T-helper 2 cell treated with Interferon-gamma antibody and Interleukin-4, amounts not matched to agents 5 μg/mL and 100 μg/mL, for 36 hours (primary cell): ENCODE results near the gene JAZF1.

Source experiments
- DNase-seq: peaks from one replicate; pipeline ENCODE4 v3.0.0; 2021; ENCODE audit warnings: low spot score
- H3K27ac Mint-ChIP-seq: one replicate; pipeline ENCODE4 v1.8.0; 2021; ENCODE audit warnings: mild to moderate bottlenecking, mixed read lengths
- H3K27me3 Mint-ChIP-seq: one replicate; pipeline ENCODE4 v1.8.0; 2021; ENCODE audit warnings: low read depth, mixed read lengths
- H3K36me3 Mint-ChIP-seq: one replicate; pipeline ENCODE4 v1.8.0; 2021; ENCODE audit warnings: low read depth, mixed read lengths
- H3K4me1 Mint-ChIP-seq: one replicate; pipeline ENCODE4 v1.8.0; 2021; ENCODE audit warnings: low read depth, mixed read lengths
- H3K4me3 Mint-ChIP-seq: one replicate; pipeline ENCODE4 v1.8.0; 2022; ENCODE audit warnings: mild to moderate bottlenecking, moderate library complexity, mixed read lengths
- H3K9me3 Mint-ChIP-seq: one replicate; pipeline ENCODE4 v1.8.0; 2021; ENCODE audit warnings: mixed read lengths

The JAZF1 gene

GRCh38 chr7:27955596-27955995, 225.0 kb downstream of the JAZF1 start:
- peaks cover 3% of the 10 kb centered on the region for H3K4me1 Mint-ChIP-seq
- no peak overlapping the region for H3K27ac Mint-ChIP-seq
- no peak overlapping the region for H3K4me3 Mint-ChIP-seq
- no peaks in the 10 kb centered on the region for H3K9me3 Mint-ChIP-seq
- H3K36me3 Mint-ChIP-seq, result no peaks in the 10 kb centered on the region
- peaks cover 15% of the 10 kb centered on the region for H3K27me3 Mint-ChIP-seq
- no peak for DNase-seq

GRCh38 chr7:27955011-27955410, 225.6 kb downstream of the JAZF1 start:
- peaks cover 3% of the 10 kb centered on the region for H3K4me1 Mint-ChIP-seq
- H3K4me3 Mint-ChIP-seq, result no peak overlapping the region
- H3K9me3 Mint-ChIP-seq, result no peaks in the 10 kb centered on the region
- DNase-seq, result no peak
- no peaks in the 10 kb centered on the region for H3K36me3 Mint-ChIP-seq
- H3K27me3 Mint-ChIP-seq, result peaks cover 9% of the 10 kb centered on the region
- H3K27ac Mint-ChIP-seq, result no peak overlapping the region

- peaks cover 3% of the 10 kb centered on the region for H3K4me1 Mint-ChIP-seq
- H3K27ac Mint-ChIP-seq, result no peak overlapping the region
- H3K36me3 Mint-ChIP-seq, result no peaks in the 10 kb centered on the region
- peaks cover 13% of the 10 kb centered on the region for H3K27me3 Mint-ChIP-seq
- no peak for DNase-seq
- no peak overlapping the region for H3K4me3 Mint-ChIP-seq
- H3K9me3 Mint-ChIP-seq, result no peaks in the 10 kb centered on the region
Observed at GRCh38 chr7:27953777-27954176, 226.8 kb downstream of the JAZF1 start.

GRCh38 chr7:27953361-27953760, 227.2 kb downstream of the JAZF1 start:
- H3K9me3 Mint-ChIP-seq, result no peaks in the 10 kb centered on the region
- no peak overlapping the region for H3K4me3 Mint-ChIP-seq
- H3K27me3 Mint-ChIP-seq, result peaks cover 10% of the 10 kb centered on the region
- no peaks in the 10 kb centered on the region for H3K36me3 Mint-ChIP-seq
- H3K27ac Mint-ChIP-seq, result no peak overlapping the region
- no peak for DNase-seq
- peaks cover 3% of the 10 kb centered on the region for H3K4me1 Mint-ChIP-seq

- no peaks in the 10 kb centered on the region for H3K9me3 Mint-ChIP-seq
- H3K27me3 Mint-ChIP-seq, result peaks cover 11% of the 10 kb centered on the region
- H3K27ac Mint-ChIP-seq, result no peak overlapping the region
Observed at GRCh38 chr7:27952456-27953285, 227.9 kb downstream of the JAZF1 start.

GRCh38 chr7:27950123-27950522, 230.5 kb downstream of the JAZF1 start:
- Mint-ChIP-seq H3K36me3 (no peaks in the 10 kb centered on the region), H3K4me3 (no peak overlapping the region), H3K9me3 (no peaks in the 10 kb centered on the region), H3K27ac (no peak overlapping the region), H3K27me3 (peaks cover 12% of the 10 kb centered on the region), H3K4me1 (peaks cover 3% of the 10 kb centered on the region)
- DNase-seq, result no peak

More at GRCh38 chr7:27952456-27953285, 227.9 kb downstream of the JAZF1 start:
- H3K4me1 Mint-ChIP-seq, result peaks cover 3% of the 10 kb centered on the region
- H3K36me3 Mint-ChIP-seq, result no peaks in the 10 kb centered on the region
- no peak overlapping the region for H3K4me3 Mint-ChIP-seq
- DNase-seq, result no peak

GRCh38 chr7:27948861-27949260, 231.7 kb downstream of the JAZF1 start:
- Mint-ChIP-seq H3K9me3 (no peaks in the 10 kb centered on the region), H3K27me3 (peaks cover 15% of the 10 kb centered on the region), H3K4me3 (no peak overlapping the region), H3K36me3 (no peaks in the 10 kb centered on the region), H3K4me1 (peaks cover 3% of the 10 kb centered on the region), H3K27ac (no peak overlapping the region)
- DNase-seq, result no peak

- no peak for DNase-seq
- no peak overlapping the region for H3K4me3 Mint-ChIP-seq
Observed at GRCh38 chr7:27947586-27948278, 232.9 kb downstream of the JAZF1 start.

GRCh38 chr7:27946351-27946750, 234.2 kb downstream of the JAZF1 start:
- Mint-ChIP-seq H3K4me3 (no peak overlapping the region), H3K9me3 (no peaks in the 10 kb centered on the region), H3K27ac (no peak overlapping the region), H3K4me1 (no peaks in the 10 kb centered on the region), H3K27me3 (peaks cover 16% of the 10 kb centered on the region), H3K36me3 (no peaks in the 10 kb centered on the region)
- DNase-seq, result no peak

More at GRCh38 chr7:27947586-27948278, 232.9 kb downstream of the JAZF1 start:
- no peaks in the 10 kb centered on the region for H3K9me3 Mint-ChIP-seq
- H3K4me1 Mint-ChIP-seq, result no peaks in the 10 kb centered on the region
- H3K27me3 Mint-ChIP-seq, result peaks cover 16% of the 10 kb centered on the region
- no peaks in the 10 kb centered on the region for H3K36me3 Mint-ChIP-seq
- no peak overlapping the region for H3K27ac Mint-ChIP-seq

- H3K9me3 Mint-ChIP-seq, result no peaks in the 10 kb centered on the region
- no peak overlapping the region for H3K4me3 Mint-ChIP-seq
- peaks cover 16% of the 10 kb centered on the region for H3K27me3 Mint-ChIP-seq
- H3K4me1 Mint-ChIP-seq, result no peaks in the 10 kb centered on the region
- DNase-seq, result no peak
- no peaks in the 10 kb centered on the region for H3K36me3 Mint-ChIP-seq
- H3K27ac Mint-ChIP-seq, result no peak overlapping the region
Observed at GRCh38 chr7:27945058-27945795, 235.4 kb downstream of the JAZF1 start.

- H3K36me3 Mint-ChIP-seq, result no peaks in the 10 kb centered on the region
- no peak for DNase-seq
- no peak overlapping the region for H3K27ac Mint-ChIP-seq
- no peak overlapping the region for H3K4me3 Mint-ChIP-seq
- no peaks in the 10 kb centered on the region for H3K4me1 Mint-ChIP-seq
- no peaks in the 10 kb centered on the region for H3K9me3 Mint-ChIP-seq
- peaks cover 12% of the 10 kb centered on the region for H3K27me3 Mint-ChIP-seq
Observed at GRCh38 chr7:27944643-27945042, 236.0 kb downstream of the JAZF1 start.

GRCh38 chr7:27943241-27943640, 237.4 kb downstream of the JAZF1 start:
- H3K9me3 Mint-ChIP-seq, result no peaks in the 10 kb centered on the region
- H3K4me3 Mint-ChIP-seq, result no peak overlapping the region
- no peaks in the 10 kb centered on the region for H3K36me3 Mint-ChIP-seq
- H3K27ac Mint-ChIP-seq, result no peak overlapping the region
- no peaks in the 10 kb centered on the region for H3K4me1 Mint-ChIP-seq
- DNase-seq, result no peak
- H3K27me3 Mint-ChIP-seq, result peaks cover 9% of the 10 kb centered on the region

GRCh38 chr7:27942711-27943110, 237.9 kb downstream of the JAZF1 start:
- no peaks in the 10 kb centered on the region for H3K4me1 Mint-ChIP-seq
- DNase-seq, result no peak
- H3K27me3 Mint-ChIP-seq, result peaks cover 12% of the 10 kb centered on the region
- no peak overlapping the region for H3K27ac Mint-ChIP-seq
- no peaks in the 10 kb centered on the region for H3K9me3 Mint-ChIP-seq
- H3K4me3 Mint-ChIP-seq, result no peak overlapping the region
- no peaks in the 10 kb centered on the region for H3K36me3 Mint-ChIP-seq

- DNase-seq, result no peak
- Mint-ChIP-seq H3K4me3 (no peak overlapping the region), H3K27me3 (peaks cover 16% of the 10 kb centered on the region), H3K27ac (no peak overlapping the region), H3K4me1 (no peaks in the 10 kb centered on the region), H3K9me3 (no peaks in the 10 kb centered on the region), H3K36me3 (no peaks in the 10 kb centered on the region)
Observed at GRCh38 chr7:27941522-27941921, 239.1 kb downstream of the JAZF1 start.
